Hematopoietic multipotent progenitor cell treated with erythropoietin and hydrocortisone succinate and interleukin-3 and kit ligand, for 6 days (in vitro differentiated cells): ENCODE results near the gene LRRC63.
"Not testable (repeated sequence)": the region's sequence is repeated elsewhere in the genome, so short reads cannot be mapped to it uniquely, and the experiment has no call there.

ENCODE experiments used
- DNase-seq: peaks from one replicate; pipeline ENCODE4 v3.0.0-alpha.2; 2015

Gene LRRC63

DNA sequence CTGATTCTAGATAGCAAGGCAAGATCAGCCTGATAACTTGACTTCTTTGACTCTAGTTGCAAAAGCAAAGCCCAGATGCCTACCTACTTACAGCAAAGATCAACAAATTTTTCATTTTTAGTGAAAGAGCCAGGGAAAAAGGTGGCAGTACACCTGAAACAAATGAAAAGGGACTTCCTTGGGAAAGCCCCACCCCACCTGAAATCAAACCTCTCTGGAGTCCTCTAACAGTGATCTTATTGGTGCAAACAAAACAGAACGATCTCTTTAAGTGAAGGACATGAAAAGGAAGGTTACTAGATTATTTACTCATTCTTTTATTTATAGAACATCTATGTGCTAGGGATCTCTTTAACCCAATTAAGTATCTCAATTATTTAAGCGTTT is 29.2 kb upstream of the LRRC63 start:
- DNase-seq = no peak

DNA sequence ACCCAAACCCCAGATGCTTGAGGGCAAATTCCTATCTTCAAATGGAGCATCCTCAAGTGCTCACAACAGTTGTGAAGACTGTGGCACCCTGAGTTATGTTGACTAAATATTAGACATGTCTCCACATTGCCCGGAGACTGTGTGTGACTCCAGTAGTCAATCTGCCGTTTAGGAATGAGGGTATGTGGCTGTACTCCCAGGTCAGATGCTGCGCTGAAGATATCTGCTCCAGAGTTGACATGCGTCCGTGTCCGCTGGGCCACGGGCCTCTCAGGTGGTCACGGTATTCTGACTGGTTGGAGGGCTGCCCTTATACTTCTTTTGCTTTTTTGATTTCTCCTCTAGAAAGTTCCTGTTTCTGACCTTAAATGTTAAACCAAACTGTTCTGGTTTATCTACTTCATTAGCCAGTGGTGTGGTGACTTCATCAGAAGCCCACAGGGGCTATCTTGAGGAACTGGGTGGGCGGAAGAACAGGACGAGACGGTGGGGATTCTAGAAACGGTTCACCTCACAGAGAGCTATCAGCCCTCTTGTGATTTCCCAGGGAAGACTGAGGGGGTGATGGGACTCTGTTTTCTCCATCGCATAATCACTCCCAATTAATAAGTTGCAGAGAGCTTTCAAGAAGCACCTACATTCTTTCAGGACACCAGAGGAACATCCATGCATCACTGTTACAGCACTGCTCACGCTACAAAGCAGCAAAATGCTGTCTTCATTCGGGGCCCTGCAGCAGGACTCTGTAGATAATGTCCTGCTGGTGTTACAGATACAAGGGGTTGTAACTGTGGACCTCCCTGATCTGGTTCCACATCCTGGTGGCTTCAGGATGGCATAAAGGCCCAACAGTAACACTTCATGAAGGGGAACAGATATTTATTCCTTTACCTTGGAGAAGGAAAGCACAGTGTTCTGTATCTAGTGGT is 28.4 kb upstream of the LRRC63 start:
- peak; percentile 72 for DNase-seq

DNA sequence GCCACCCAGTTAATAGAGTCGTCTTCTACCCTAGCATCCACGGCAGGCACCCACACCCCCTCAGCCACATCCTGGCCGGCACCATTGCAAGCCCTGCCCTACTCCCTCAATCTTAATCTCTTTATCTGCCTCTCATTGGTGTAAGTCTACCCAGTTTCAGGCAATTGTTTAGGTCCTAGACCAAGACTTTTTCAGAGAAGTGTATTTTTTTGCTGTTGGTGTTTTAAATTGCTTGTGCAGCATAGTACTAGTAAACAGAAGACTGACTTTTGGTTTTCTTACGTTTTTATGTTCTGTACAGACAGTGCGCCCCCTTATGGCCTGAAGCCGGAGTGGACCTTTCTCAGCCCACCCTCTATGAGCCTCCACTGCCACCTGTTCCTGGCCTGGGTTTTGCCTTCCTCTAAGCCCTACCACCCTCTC is 27.4 kb upstream of the LRRC63 start:
- peak; percentile 90 for DNase-seq

DNA sequence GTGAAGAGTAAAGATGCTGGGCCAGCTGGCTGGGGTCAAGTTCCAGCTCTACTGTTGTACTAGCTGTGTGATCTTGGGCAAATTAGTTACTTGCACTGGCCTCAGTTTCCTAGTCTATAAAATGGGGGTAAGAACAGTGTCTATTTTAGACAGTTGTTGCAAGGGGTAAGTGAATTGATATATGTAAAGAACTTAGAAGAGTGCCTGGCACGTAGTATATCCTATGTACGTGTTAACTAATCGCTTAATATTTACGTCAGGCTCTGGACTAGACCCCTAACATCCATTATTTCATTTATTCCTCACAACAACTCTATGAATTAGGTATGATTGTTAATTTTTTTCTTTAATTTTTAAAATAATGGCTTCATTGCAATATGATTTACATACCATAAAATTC is 26.1 kb upstream of the LRRC63 start:
- DNase-seq = no peak

DNA sequence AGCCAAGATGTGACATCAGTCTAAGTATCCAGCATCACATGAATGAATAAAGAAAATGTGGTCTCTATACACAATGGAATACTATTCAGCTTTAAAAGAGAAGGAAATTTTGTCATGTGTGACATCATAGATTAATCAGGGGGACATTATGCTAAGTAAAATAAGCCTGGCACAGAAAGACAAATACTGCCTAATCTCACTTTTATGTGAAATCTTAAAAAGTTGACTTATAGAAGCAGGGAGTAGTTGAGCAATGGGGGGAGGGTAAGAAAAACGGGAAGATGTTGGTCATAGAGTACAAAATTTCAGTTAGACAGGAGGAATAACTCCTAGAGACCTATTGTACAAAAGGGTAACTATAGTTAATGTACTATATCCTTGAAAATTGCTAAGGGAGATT is 19.3 kb upstream of the LRRC63 start:
- no peak for DNase-seq

DNA sequence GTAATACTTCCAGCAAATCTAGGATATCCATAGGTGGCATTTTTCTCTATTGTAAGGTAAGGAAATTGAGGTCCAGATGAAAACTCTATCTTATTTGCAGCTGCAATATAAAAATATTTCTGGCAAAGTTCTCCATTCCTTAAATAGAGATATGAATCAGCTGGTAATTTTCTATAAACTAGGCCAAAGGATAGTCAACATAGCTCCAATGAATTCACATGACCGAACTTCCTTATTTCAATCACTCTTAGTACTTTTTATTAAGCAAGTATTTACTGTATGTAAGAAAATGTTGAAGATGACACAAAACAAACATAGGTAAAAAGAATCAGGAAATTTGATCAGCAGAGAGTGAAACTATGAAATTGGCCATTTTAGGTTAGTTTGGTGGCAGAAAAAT is 16.7 kb upstream of the LRRC63 start:
- DNase-seq = no peak

DNA sequence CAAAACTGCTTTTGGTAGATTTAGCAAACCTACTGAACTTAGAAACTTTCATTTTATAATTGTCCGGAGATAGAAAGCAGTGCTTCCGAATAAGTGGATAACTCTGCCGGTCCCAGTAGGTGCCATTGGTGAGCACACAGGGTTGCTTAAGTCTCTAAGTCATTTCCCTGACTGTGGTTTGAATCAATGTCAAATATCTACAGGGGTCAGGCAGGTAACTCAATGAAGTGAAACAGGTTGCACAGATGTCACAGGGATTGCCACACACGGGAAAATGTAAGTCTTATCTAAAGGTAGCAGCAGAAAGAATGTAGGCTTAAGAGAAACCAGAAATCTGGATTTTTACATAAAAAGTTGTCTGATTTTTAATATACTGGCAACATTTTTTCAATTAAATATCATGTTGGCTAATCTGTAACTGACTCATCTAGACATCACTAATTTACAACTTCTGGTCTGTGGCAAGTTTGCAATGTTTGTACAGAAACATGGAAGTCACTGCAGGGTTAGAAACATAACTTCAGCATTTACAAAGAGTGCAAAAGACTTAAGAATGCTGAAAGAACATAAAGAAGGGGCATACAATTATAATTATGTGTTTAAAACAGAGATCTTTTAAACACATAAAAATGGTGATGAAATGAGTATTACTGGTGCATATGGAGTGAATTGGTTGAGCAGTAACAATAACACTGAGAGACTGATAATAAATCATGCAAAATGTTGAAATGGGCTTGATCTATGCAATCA is 14.3 kb upstream of the LRRC63 start:
- DNase-seq = no peak

DNA sequence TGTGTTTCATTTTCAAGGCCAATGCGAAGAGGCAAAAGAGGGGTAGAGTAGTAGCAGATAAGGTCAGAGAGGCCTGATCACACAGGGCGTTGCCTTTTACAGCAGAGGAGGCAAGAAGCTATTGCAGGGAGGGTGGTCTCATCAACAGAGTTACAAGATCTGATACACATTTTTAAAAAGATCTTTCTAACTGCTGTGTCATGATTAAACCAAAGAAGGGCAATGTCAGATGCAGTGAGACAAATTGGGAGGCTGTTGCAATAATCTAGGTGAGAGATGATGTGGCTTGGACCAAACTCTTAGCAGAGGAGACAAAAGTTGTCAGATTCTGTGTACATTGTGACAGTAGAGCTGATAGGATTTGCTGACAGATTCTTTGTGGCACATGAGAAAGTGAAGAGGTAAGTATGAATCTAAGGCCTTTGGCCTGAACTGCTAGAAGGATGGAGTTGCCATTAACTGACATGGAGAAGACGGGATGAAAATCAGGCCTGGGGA is 13.0 kb upstream of the LRRC63 start:
- no peak for DNase-seq

DNA sequence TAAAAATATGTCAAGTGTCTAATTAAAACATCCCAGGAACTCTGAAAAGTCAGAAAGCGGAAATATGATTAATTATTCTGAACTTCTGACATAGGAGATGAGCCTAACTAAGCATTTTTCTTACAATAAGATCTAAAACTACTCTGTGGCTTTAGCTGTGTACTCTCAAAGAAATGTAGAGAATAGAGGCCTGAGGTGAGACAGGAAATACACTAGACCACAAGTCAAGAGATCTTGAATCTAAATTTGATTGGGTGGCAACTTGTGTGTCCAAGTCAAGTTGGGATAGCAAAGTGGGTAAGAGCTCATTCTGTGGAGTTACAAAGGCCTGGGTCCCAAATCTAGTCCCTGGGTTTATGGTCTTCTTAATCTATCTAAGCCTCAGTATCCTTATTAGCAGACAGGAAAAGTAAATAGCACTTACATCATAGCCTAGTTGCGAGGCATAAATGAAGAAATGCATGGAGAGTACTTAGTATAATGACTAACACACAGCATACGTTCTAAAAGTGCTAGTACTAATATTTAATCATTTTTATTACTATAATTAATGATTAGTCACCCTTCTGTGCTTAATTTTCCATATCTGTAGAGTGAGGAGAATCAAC is 9.4 kb upstream of the LRRC63 start:
- no peak for DNase-seq

DNA sequence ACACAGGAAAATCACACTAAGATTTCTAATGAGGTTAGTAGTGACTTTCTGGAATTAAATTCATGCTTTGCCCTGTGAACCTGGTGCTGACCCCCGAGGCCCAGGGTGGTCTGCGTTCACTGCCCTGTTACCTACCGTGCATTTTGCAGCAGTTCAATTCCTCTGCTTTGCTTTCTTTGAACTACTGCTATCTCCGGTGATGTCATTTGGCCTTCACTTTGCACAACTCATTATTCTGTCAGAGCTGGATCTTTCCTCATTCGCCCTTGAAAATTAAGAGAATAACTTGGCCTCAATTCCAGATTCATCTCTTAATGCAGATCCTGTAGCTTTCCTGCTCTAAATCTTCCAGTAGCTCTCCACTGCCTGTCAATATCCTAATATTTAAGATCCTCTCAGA is 8.8 kb upstream of the LRRC63 start:
- DNase-seq = no peak

DNA sequence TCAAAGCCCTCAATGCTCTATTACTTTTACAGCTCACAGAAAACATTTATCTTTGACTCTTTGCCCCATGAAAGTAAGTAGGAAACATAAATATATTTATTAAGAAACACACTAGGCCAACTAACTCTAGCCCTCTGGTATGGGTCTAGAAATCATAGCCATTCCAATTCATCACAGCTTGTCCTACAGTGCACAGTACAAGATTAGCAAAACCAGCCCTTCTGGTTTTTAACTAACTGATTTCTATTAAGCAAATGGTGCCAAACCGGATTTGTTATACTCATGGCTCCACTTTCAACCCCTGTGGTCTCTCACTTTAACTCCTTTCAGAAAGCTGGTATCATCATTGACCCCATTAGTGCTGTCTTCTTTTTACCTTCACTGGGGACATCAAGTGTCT is 5.6 kb upstream of the LRRC63 start:
- DNase-seq = no peak

DNA sequence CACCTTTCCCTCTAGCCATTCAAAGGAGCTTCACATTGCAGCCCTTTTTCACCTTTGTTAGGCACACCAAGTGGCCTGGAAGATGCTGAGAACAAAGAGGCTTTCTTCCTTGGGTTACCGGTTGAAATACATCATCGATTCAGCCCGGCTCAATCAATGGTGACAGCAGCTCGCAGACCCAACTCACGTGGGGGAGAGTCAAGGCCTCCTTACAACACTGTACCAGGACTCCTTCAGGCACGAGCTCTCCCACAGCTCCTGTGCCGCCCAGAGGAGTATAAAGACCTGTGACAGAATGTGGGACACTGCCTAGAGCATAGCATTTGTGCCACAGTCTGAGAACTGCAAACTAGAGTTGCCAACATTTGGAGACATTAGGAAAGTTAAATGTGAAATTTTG is 3.9 kb upstream of the LRRC63 start:
- no peak for DNase-seq

DNA sequence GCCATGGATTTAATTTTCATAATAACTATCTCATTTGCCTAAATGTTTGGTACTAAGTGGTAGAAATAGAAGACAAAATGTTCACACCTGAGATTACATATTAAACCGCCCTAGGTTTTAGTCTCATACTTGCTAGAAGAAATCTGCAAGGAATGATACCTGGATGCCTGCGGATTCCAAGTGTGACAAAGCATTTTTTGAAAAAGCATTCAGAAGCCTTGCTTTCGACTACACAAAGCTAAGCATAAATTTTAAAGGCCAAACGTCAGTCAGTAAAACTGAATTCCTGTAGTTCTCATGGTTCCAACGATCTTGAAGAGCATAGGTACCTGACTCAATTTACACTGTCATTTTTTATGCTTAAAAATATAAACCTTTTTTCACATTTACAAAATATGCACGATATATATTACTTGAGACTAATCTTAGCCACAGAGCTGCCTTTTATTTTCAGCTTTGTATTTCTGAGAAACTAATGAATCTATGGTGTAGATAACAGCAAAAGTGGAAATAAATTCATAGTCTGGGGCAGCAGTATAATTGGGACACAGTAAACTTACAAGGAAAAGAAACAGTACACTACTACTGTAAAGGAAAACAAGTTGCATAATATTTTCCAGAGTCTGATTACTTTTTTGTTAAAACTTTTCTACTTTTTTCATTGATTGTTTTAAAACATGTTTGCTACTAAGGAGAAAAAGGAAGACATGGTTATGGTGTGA is 1.2 kb upstream of the LRRC63 start:
- peak; percentile 42 for DNase-seq

DNA sequence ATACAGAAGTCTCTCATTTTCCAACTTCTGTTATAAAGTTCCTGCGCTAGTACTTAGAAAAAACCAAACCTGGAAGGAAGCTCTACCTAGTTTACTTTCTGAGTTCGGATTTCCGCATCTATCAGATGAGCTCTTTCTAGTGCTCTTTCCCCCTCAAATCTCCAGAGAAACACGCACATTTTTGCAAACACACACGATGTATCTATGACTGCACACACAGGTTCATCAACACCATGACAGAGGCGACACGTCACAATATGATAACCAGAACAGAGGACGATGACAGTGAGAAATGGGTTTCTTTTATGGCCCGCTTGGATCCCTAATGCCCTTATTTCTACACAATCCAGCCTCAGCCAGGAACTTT is 629 bp upstream of the LRRC63 start:
- peak; percentile 86 for DNase-seq

DNA sequence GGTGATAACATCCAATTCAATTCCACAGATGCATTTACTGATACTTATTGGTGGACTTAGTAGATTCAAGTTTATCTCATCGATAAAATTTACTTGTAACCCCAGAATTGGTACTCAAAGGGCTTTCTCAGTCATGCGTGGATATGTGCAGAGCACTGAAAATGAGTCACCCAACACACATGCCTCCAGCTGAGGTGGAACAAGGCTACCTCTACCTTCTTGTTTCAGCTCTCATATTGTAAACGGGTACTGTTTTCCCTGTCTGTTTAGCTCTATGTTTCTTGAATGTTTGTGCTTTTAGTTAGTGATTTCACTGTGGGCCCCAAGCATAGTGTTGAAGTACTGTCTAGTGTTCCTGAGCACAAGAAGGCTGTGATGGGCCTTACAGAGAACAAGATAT is 1.5 kb downstream of the LRRC63 start:
- DNase-seq = no peak

DNA sequence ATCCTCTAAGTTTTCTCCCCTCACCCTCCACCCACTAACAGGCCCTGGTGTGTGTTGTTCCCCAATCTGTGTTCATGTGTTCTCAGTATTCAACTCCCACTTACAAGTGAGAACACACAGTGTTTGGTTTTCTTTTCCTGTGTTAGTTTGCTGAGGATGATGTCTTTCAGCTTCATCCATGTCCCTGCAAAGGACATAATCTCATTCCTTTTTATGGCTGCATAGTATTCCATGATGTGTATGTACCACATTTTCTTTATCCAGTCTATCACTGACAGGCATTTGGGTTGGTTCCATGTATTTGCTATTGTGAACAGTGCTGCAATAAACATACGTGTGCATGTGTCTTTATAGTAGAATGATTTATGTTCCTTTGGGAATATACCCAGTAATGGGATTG is 3.0 kb downstream of the LRRC63 start:
- DNase-seq = not testable (repeated sequence)

DNA sequence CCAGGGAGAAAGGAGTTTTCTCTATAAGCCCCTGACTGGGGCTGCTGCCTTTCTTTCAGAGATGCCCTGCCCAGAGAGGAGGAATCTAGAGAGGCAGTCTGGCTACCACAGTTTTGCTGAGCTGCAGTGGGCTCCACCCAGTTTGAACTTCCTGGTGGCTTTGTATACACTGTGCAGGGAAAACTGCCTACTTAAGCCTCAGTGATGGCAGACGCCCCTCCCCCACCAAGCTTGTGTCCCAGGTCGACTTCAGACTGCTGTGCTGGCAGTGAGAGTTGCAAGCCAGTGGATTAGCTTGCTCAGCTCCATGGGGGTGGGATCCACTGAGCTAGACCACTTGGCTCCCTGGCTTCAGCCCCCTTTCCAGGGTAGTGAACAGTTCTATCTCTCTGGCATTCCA is 8.5 kb downstream of the LRRC63 start:
- DNase-seq = peak; percentile 56

DNA sequence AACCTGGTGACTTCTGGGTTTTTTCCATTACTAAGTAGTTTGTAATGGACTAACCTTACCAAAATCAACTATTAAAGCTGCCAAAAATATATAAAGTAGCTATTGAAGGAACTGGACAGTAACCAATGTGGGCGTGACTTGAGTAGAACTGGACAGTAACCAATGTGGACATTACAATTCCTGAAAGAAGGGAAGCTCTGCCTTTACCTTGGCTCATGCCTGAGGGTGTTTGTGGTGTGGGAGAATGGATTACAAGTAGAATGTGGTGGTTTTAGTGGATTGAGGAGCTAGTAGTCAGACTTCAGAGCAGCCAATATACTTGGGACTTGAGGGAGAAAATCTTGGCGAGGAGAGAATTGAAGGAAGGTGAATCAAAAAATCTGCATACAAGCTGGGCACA is 17.5 kb downstream of the LRRC63 start:
- DNase-seq = no peak

DNA sequence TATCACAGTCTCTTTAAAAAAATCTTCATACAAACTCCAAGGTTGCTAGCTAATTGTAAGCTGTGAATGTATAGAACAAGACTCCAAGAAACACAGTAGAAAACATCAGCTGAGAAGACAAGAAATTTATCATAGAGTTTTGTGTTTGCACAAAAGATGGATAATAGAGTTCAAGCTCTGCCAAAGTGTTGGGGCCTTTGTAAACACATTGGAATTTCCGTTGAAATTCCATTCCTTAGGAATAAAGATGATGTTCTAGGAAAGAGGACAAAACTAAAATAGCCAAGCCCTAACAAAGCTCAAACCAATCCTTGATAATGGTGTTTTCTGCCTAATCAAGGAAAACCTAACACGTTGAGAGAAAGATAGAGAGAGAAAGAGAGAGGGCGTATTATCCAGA is 20.6 kb downstream of the LRRC63 start:
- DNase-seq = no peak

DNA sequence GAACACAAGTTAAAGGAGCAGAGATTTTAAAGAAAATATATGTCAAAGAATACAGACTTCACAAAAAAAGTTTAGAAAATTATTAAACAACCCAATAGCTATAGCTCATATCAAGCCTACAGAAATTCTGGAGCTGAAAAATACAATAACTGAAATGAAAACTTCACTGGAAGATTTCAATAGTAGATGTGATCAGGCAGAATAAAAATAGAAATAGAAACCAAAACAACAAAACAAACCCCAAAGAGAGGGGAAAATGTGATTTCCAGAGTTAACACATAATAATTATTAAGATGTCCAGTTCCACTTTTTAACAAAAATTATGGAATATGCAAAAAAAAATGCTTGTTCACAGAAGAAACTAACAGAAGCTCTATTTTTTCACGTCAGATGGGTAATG is 23.6 kb downstream of the LRRC63 start:
- DNase-seq = no peak

DNA sequence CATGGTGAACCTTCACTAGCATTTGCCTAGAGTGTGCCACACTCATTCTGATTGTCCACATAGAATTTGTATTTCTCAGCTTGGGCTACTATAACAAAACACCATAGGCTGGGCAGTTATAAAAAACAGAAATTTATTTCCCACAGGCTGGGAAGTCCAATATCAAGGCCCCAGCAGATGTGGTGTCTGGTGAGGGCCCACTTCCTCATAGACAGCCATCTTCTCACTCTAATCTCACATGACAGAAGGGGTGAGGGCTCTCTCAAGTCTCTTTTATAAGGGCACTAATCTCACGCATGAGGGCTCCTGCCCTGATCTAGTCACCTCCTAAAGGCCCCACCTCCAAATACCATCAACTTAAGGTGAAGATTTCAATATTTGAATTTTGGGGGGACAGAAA is 53.6 kb downstream of the LRRC63 start:
- no peak for DNase-seq

DNA sequence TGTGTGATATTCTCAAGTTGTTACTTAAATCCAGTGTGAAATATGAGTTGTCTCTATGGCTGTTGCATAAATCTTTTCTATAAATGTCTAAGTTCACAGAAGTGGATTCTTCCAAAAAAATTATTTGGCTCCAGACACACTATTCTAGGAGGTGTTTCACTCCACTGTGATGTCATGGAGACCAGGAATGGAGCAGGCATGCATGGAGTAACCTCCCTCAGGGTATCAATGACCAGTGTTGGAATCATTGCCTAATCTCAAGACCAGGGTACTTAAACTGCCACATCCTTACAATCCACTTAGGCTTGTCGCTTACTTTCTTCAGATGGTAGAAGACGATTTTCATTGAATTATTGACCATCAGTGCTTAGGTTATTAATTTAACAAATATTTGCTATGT is 55.4 kb downstream of the LRRC63 start:
- no peak for DNase-seq

DNA sequence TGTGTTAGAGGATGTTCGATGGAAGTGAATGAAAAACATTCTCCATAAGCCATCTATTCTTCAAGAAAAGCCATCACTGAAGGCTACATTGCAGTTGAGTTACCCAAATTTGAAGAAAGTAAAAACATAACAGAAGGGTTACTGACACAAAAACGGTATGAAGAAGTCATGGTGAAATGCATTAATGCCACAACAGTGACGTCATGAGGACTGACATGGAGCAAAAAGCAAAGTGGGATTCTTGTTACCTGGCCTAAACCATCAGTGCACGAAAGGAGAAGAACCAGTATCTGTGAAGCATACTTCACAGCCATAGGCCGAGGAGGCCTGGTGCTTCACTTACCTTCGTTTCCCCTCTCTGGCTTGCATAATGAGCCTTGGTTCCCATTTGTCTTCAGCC is 58.7 kb downstream of the LRRC63 start:
- no peak for DNase-seq
